ENCODE results near the gene TJP1.
"Not testable (repeated sequence)": the region's sequence is repeated elsewhere in the genome, so short reads cannot be mapped to it uniquely, and the experiment has no call there.

TJP1 gene

GRCh38 chr15:29677455-29677854 is 144.8 kb downstream of the TJP1 start:
- no peak for TF ChIP-seq CTCF (IDR thresholded peaks at IDR 0.05; ENCODE audit: extremely low read depth, insufficient read depth, missing control alignments)
- in situ Hi-C loops (cut with MboI; ENCODE audit: low pct_unique_long_range_greater_than_20kb, low sequenced_read_pairs, unreplicated experiment): no loop called here
- no peak for DNase-seq (ENCODE audit: low spot score)

GRCh38 chr15:29676961-29677402 is 145.3 kb downstream of the TJP1 start:
- in situ Hi-C loops (cut with MboI; ENCODE audit: low pct_unique_long_range_greater_than_20kb, low sequenced_read_pairs, unreplicated experiment): no loop called here

GRCh38 chr15:29676374-29676960 is 145.8 kb downstream of the TJP1 start:
- DNase-seq (ENCODE audit: low spot score); in situ Hi-C loops (cut with MboI; ENCODE audit: low pct_unique_long_range_greater_than_20kb, low sequenced_read_pairs, unreplicated experiment): not testable (repeated sequence)

More at GRCh38 chr15:29676961-29677402, 145.3 kb downstream of the TJP1 start:
- TF ChIP-seq CTCF (IDR thresholded peaks at IDR 0.05; ENCODE audit: extremely low read depth, insufficient read depth, missing control alignments): no peak
- DNase-seq (ENCODE audit: low spot score): no peak

GRCh38 chr15:29675791-29676301 is 146.4 kb downstream of the TJP1 start:
- no peak for TF ChIP-seq CTCF (IDR thresholded peaks at IDR 0.05; ENCODE audit: extremely low read depth, insufficient read depth, missing control alignments)
- DNase-seq (ENCODE audit: low spot score): no peak
- in situ Hi-C loops (cut with MboI; ENCODE audit: low pct_unique_long_range_greater_than_20kb, low sequenced_read_pairs, unreplicated experiment): no loop called here

- DNase-seq (ENCODE audit: low spot score): no peak
- in situ Hi-C loops (cut with MboI; ENCODE audit: low pct_unique_long_range_greater_than_20kb, low sequenced_read_pairs, unreplicated experiment): no loop called here
- no peak for TF ChIP-seq CTCF (IDR thresholded peaks at IDR 0.05; ENCODE audit: extremely low read depth, insufficient read depth, missing control alignments)
These were observed 147.4 kb downstream of the TJP1 start for GRCh38 chr15:29674661-29675533.

- DNase-seq (ENCODE audit: low spot score): no peak
- TF ChIP-seq CTCF (IDR thresholded peaks at IDR 0.05; ENCODE audit: extremely low read depth, insufficient read depth, missing control alignments): no peak
These were observed 149.1 kb downstream of the TJP1 start for GRCh38 chr15:29672923-29673809.

More at GRCh38 chr15:29672923-29673809, 149.1 kb downstream of the TJP1 start:
- in situ Hi-C loops (cut with MboI; ENCODE audit: low pct_unique_long_range_greater_than_20kb, low sequenced_read_pairs, unreplicated experiment): no loop called here

All from GM13977 (cell line).